ENCODE measurements around the gene TASOR2.

GRCh38 chr10:5723692-5724091, 39.1 kb downstream of the TASOR2 start:
- no peak for TF ChIP-seq PRMT5 (CRISPR knock-in tag; IDR thresholded peaks at IDR 0.05)
- no peak for TF ChIP-seq MTA3 (IDR thresholded peaks at IDR 0.05; ENCODE audit: borderline replicate concordance)
- no peak for TF ChIP-seq SRSF1 (IDR thresholded peaks at IDR 0.05; ENCODE audit: low read depth, low read length)
- no peak for TF ChIP-seq MYBL2 (IDR thresholded peaks at IDR 0.05; ENCODE audit: low read depth)
- no peak for TF ChIP-seq MYBL2 (CRISPR knock-in tag; IDR thresholded peaks at IDR 0.05; ENCODE audit: borderline replicate concordance)

All from K562 (cell line).